Calu3 (cell line): Measurements from ENCODE around the gene FEN1. TPM values are rescaled to one million over a fixed set of nuclear protein-coding genes. Genes with fewer than 3 reads are reported as not detected.
A peak's percentile ranks its signal among the peaks of the same experiment; 100 is the strongest.

ENCODE experiments used
- Bru-seq: library from RNA; stranded (reverse); fragments of 400-500 nt; gene quantifications from one replicate; lab custom pipeline; 2021; lab: Mats Ljungman, UMichigan
- BruChase-seq, 2 experiments: library from RNA; stranded (reverse); fragments of 400-500 nt; gene quantifications; one replicate each; lab custom pipeline; 2021; lab: Mats Ljungman, UMichigan
- BruUV-seq: library from RNA; stranded (reverse); fragments of 400-500 nt; replicated peaks from 2 replicates; lab custom pipeline; 2021; lab: Mats Ljungman, UMichigan
- CTCF ChIA-PET: fragments of 300-600 bp; sonication (Branson Sonifier 250); formaldehyde crosslinking; loops from one replicate; lab custom pipeline; 2022; ENCODE audit warnings: antibody characterized with exemption; lab: Charles Lee
- DNase-seq: peaks from one replicate; pipeline ENCODE4 v3.0.0; 2022
- H3K27ac Mint-ChIP-seq: one replicate; pipeline ENCODE4 v1.8.0; 2022; ENCODE audit warnings: mixed read lengths; ENCODE audit not compliant: unreplicated experiment
- H3K27me3 Mint-ChIP-seq: one replicate; pipeline ENCODE4 v1.8.0; 2022; ENCODE audit warnings: mixed read lengths; ENCODE audit not compliant: unreplicated experiment
- H3K36me3 Mint-ChIP-seq: one replicate; pipeline ENCODE4 v1.8.0; 2022; ENCODE audit warnings: mild to moderate bottlenecking, moderate library complexity, mixed read lengths; ENCODE audit not compliant: insufficient read depth, unreplicated experiment
- H3K4me1 Mint-ChIP-seq: one replicate; pipeline ENCODE4 v1.8.0; 2022; ENCODE audit warnings: mild to moderate bottlenecking, low read depth, mixed read lengths; ENCODE audit not compliant: unreplicated experiment
- H3K4me3 Mint-ChIP-seq: one replicate; pipeline ENCODE4 v1.8.0; 2022; ENCODE audit warnings: mild to moderate bottlenecking, low read depth, moderate library complexity, mixed read lengths; ENCODE audit not compliant: unreplicated experiment
- H3K9me3 Mint-ChIP-seq: one replicate; pipeline ENCODE4 v1.8.0; 2022; ENCODE audit warnings: low read depth, mixed read lengths; ENCODE audit not compliant: unreplicated experiment
- intact Hi-C: fragments of 100-400 bp; cut with micrococcal nuclease; formaldehyde crosslinking; loops from one replicate; pipeline ENCODE4 v1.10.0; 2022; ENCODE audit not compliant: unreplicated experiment
- long read RNA-seq: library from polyadenylated mRNA; stranded (forward); transcript quantifications from one replicate; pipeline ENCODE4 v2.0.0, GENCODE V29; 2022
- total RNA-seq: library from RNA; stranded (reverse); gene quantifications from 2 replicates; pipeline ENCODE4 v1.2.3, GENCODE V29; 2022
- TF ChIP-seq, protein P1 (sequence below): fragments of 200-600 bp; IDR thresholded peaks from one replicate; pipeline ENCODE4 v1.8.0; 2022; ENCODE audit warnings: antibody characterized with exemption; ENCODE audit not compliant: unreplicated experiment

The FEN1 gene, protein sequence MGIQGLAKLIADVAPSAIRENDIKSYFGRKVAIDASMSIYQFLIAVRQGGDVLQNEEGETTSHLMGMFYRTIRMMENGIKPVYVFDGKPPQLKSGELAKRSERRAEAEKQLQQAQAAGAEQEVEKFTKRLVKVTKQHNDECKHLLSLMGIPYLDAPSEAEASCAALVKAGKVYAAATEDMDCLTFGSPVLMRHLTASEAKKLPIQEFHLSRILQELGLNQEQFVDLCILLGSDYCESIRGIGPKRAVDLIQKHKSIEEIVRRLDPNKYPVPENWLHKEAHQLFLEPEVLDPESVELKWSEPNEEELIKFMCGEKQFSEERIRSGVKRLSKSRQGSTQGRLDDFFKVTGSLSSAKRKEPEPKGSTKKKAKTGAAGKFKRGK
- total RNA-seq (72.4 TPM in 2 replicates), Bru-seq, nascent RNA (percentile 94 among the genes with signal in this experiment), BruChase-seq, experiment 1, labeled RNA remaining after a 6-hour chase (percentile 98 among the genes with signal in this experiment), BruChase-seq, experiment 2, labeled RNA remaining after a 2-hour chase (percentile 100 among the genes with signal in this experiment)
- long read RNA-seq, transcript FEN1-201 (2 exons, 2,296 nt), result major isoform, 197 of 232 reads
- long read RNA-seq, partial matches to known transcripts, result 0 of 232 reads
- long read RNA-seq, other reads (novel, unspliced or antisense), result 32 of 232 reads

DNA sequence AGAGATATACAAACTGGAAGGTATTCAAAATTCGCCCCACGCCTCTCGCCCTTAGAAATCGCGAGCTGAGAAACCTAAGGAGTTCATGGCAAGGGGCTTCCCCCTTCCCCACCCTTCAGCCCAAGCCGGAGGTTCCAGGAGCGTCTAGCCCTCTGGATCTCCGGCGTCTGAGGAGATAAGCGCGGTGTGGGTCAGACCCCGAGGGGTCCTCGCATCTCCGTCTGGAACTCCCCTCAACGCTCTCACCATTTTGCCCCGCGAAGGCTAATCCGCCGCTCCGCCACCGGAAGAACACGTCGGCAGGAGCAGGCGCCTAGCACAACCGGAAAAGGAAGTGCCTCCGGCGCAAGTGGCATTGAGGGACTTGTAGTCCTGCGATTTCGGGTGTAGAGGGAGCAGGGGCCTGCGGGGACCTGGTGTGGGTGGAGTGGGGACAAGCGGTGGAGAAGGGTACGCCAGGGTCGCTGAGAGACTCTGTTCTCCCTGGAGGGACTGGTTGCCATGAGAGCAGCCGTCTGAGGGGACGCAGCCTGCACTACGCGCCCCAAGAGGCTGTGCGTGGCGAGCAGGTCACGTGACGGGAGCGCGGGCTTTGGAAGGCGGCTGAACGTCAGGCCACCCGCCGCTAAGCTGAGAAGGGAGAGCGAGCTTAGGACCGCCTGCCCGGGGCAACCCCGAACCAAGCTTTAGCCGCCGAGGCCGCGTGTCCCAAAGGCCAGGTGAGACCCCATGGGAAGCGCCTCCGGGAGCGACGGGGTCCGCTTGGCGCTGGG, at the start of gene FEN1, which contains the start of gene TMEM258:
TSS of gene FEN1 (plus strand) at position 602 of the 773 bp plus-strand sequence. CDS start 2,451 bp downstream, outside the sequence.
TSS of gene TMEM258 (minus strand) at position 290 of the 773 bp plus-strand sequence. CDS start at position 249, 41 bp downstream.
- TF ChIP-seq, protein P1, sequence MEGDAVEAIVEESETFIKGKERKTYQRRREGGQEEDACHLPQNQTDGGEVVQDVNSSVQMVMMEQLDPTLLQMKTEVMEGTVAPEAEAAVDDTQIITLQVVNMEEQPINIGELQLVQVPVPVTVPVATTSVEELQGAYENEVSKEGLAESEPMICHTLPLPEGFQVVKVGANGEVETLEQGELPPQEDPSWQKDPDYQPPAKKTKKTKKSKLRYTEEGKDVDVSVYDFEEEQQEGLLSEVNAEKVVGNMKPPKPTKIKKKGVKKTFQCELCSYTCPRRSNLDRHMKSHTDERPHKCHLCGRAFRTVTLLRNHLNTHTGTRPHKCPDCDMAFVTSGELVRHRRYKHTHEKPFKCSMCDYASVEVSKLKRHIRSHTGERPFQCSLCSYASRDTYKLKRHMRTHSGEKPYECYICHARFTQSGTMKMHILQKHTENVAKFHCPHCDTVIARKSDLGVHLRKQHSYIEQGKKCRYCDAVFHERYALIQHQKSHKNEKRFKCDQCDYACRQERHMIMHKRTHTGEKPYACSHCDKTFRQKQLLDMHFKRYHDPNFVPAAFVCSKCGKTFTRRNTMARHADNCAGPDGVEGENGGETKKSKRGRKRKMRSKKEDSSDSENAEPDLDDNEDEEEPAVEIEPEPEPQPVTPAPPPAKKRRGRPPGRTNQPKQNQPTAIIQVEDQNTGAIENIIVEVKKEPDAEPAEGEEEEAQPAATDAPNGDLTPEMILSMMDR, result no peak
- Mint-ChIP-seq H3K4me1 (peaks cover 36% of the 10 kb centered on the region), H3K36me3 (peaks cover 68% of the 10 kb centered on the region), H3K27ac (peak within 1 kb of the TSS; percentile 99), H3K4me3 (peak within 1 kb of the TSS; percentile 93), H3K9me3 (no peaks in the 10 kb centered on the region), H3K27me3 (no peaks in the 10 kb centered on the region)
- intact Hi-C loops, result loop anchor here (10.0 kb wide), 2 partner anchors 102 to 152 kb away; partner anchors contain the start of gene FADS3
- CTCF ChIA-PET, result interaction anchor here (0.9 to 1.6 kb wide), 6 partner anchors 22 to 290 kb away, joined by 3 to 15 read pairs (median 4); partner anchors contain the start of gene FADS1
- DNase-seq, result peak; percentile 90
- BruUV-seq, result no TSS peak

DNA sequence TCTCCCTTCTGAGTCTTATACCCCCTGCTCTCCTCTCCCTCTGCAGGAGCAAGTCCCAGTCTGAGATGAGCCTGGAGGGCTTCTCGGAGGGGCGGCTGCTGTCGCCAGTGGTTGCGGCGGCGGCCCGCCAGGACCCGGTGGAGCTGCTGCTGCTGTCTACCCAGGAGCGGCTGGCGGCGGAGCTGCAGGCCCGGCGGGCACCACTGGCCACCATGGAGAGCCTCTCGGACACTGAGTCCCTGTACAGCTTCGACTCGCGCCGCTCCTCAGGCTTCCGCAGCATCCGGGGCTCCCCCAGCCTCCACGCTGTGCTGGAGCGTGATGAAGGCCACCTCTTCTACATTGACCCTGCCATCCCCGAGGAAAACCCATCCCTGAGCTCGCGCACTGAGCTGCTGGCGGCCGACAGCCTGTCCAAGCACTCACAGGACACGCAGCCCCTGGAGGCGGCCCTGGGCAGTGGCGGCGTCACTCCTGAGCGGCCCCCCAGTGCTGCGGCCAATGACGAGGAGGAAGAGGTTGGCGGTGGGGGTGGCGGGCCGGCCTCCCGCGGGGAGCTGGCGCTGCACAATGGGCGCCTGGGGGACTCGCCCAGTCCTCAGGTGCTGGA, 49.1 kb upstream of the FEN1 start:
- no TSS peak for BruUV-seq
- TF ChIP-seq, protein P1, result no peak
- H3K36me3 Mint-ChIP-seq, result peaks cover 13% of the 10 kb centered on the region
- no peaks in the 10 kb centered on the region for H3K27me3 Mint-ChIP-seq
- CTCF ChIA-PET, result interaction anchor here (1.1 kb wide), 1 partner anchor 39 kb away, joined by 4 read pairs; no protein-coding TSS in a partner anchor
- H3K9me3 Mint-ChIP-seq, result no peaks in the 10 kb centered on the region
- DNase-seq, result no peak
- H3K27ac Mint-ChIP-seq, result no peak overlapping the region
- intact Hi-C loops, result no loop called here
- peaks cover 12% of the 10 kb centered on the region for H3K4me1 Mint-ChIP-seq
- H3K4me3 Mint-ChIP-seq, result no peak overlapping the region

DNA sequence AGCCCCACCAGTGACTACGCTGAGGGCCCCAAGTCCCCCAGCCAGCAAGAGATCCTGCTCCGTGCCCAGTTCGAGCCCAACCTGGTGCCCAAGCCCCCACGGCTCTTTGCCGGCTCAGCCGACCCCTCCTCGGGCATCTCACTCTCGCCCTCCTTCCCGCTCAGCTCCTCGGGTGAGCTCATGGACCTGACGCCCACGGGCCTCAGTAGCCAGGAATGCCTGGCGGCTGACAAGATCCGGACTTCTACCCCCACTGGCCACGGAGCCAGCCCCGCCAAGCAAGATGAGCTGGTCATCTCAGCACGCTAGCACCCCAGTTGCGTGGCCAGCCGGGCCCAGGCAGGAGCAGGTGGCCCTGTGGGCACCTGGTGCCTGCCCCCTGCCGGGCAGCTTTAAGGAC, 48.5 kb upstream of the FEN1 start:
- DNase-seq, result no peak
- peaks cover 11% of the 10 kb centered on the region for H3K36me3 Mint-ChIP-seq
- BruUV-seq, result no TSS peak
- H3K27ac Mint-ChIP-seq, result no peak overlapping the region
- intact Hi-C loops, result no loop called here
- H3K4me3 Mint-ChIP-seq, result no peak overlapping the region
- H3K27me3 Mint-ChIP-seq, result no peaks in the 10 kb centered on the region
- peaks cover 12% of the 10 kb centered on the region for H3K4me1 Mint-ChIP-seq
- TF ChIP-seq, protein P1, result no peak
- H3K9me3 Mint-ChIP-seq, result no peaks in the 10 kb centered on the region
- CTCF ChIA-PET, result interaction anchor here (1.1 kb wide), 1 partner anchor 38 kb away, joined by 4 read pairs; no protein-coding TSS in a partner anchor
